ENCODE results near the gene TIMM23. TPM values are rescaled to one million over a fixed set of nuclear protein-coding genes. Genes with fewer than 3 reads are reported as not detected.
"Not testable (repeated sequence)": the region's sequence is repeated elsewhere in the genome, so short reads cannot be mapped to it uniquely, and the experiment has no call there.

TIMM23 gene
- total and polyA plus RNA-seq, 2 of the 4 experiments (the other 2 are of a cell fraction): 82.4 to 86.2 TPM

DNA sequence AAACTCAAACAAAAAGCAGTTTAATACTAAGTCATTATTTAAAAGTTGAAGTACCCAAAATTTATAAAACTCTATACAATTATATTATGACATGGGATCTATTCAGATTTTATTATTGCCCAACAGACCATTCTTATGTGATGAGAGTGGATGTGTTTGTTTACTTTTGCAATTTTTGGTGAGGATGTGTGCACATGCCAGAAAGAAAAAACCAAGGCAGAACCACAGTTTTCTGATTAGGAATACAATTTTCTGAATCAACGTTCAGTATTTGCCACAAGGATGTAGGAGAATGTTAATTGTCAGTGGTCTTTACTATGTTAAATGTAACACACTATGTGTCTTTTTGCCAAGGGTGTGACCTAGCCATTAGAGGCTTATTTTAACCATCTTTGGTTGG lies 9.1 kb downstream of the TIMM23 start:
- H4K20me1 ChIP-seq (ENCODE audit: insufficient read depth, low read length); H2AFZ ChIP-seq (replicated peaks; ENCODE audit: low read length, poor library complexity); H3K9me1 ChIP-seq (ENCODE audit: insufficient read depth, low read length); H4K5ac ChIP-seq (ENCODE audit: low read depth, low read length); H3K27me3 ChIP-seq (ENCODE audit: control insufficient read depth, insufficient read depth, low read length); intact Hi-C loops (cut with micrococcal nuclease); in situ Hi-C loops (cut with MboI; ENCODE audit: low sequenced_read_pairs); dilution Hi-C loops (cut with HindIII; ENCODE audit: low sequenced_read_pairs, unreplicated experiment); H2BK20ac ChIP-seq (ENCODE audit: low read depth, low read length); H4K8ac ChIP-seq (ENCODE audit: low read depth in 2 of 2, low read length in 2 of 2); H2BK120ac ChIP-seq (ENCODE audit: low read depth, low read length); H3K4me1 ChIP-seq (ENCODE audit: control insufficient read depth, insufficient read depth, low read length); H3K23ac ChIP-seq (ENCODE audit: low read depth, low read length); H2BK5ac ChIP-seq (ENCODE audit: low read depth, low read length, poor library complexity, severe bottlenecking); H2AK5ac ChIP-seq (ENCODE audit: low read depth, low read length); CTCF ChIA-PET; H3K9me3 ChIP-seq (ENCODE audit: control insufficient read depth, insufficient read depth, low read length); H3K79me1 ChIP-seq (ENCODE audit: low read depth in 1 of 2, low read length in 2 of 2); BruUV-seq (replicated peaks); H3K4me3 ChIP-seq (ENCODE audit: insufficient read depth, low read depth, low read length); H3K56ac ChIP-seq (ENCODE audit: extremely low read depth, insufficient read depth, low read length); H2BK15ac ChIP-seq (ENCODE audit: low read depth, low read length); H3K4ac ChIP-seq (ENCODE audit: low read depth, low read length); DNase-seq; H3K14ac ChIP-seq (replicated peaks; ENCODE audit: low read depth, low read length); H4K91ac ChIP-seq (ENCODE audit: insufficient read depth, low read depth, low read length); H3K36me3 ChIP-seq (ENCODE audit: control insufficient read depth, insufficient read depth, low read length); H2AK9ac ChIP-seq (replicated peaks; ENCODE audit: low read depth, low read length, poor library complexity); POLR2A ChIA-PET (ENCODE audit: unreplicated experiment): not testable (repeated sequence)
- 0 out of 2 replicates have a peak overlapping the region, but pooled peaks have one; percentile 65 for H3K18ac ChIP-seq (ENCODE audit: low read depth, low read length)
- H3K4me2 ChIP-seq (ENCODE audit: low read depth, low read length): peak overlapping the region; percentile 62; the same call in 1 of the 2 replicates
- no CpG with 5 or more reads among the region's 1 CpG for WGBS, 2 experiments (ENCODE audit: extremely low coverage in 2 of 2, insufficient read length in 1 of 2)
- TF ChIP-seq BHLHE40 (IDR thresholded peaks at IDR 0.05; ENCODE audit: low read depth, low read length): peak; percentile 65; the same call in 1 of the 2 replicates
- TF ChIP-seq CEBPB (IDR thresholded peaks at IDR 0.05; ENCODE audit: low read depth, low read length): peak; percentile 58
- H3K9ac ChIP-seq (ENCODE audit: low read depth, low read length): peak overlapping the region; percentile 51; the same call in 1 of the 2 replicates
- H3K27ac ChIP-seq (ENCODE audit: insufficient read depth, low read length): peak overlapping the region; percentile 74; the same call in 1 of the 2 replicates
- ATAC-seq (ENCODE audit: low read depth): peak; percentile 54
